Keratinocyte (primary cell): ENCODE data around the gene CPNE4. TPM values are rescaled to one million over a fixed set of nuclear protein-coding genes. Genes with fewer than 3 reads are reported as not detected.

Experiments used
- DNase-seq: peaks from one replicate; pipeline ENCODE4 v3.0.0-alpha.2; 2011; ENCODE audit warnings: low read depth, missing footprints, low spot score
- FAIRE-seq: peaks from 2 replicates; lab custom pipeline; 2011; peaks lifted over from hg19 to GRCh38; lab: Jason Lieb, UNC
- H2AFZ ChIP-seq: 2 replicates; pipeline ENCODE4 v1.6.0; 2012; ENCODE audit warnings: low read length, control low read depth, inconsistent platforms; ENCODE audit not compliant: control insufficient read depth
- H3K27ac ChIP-seq: 2 replicates; pipeline ENCODE4 v1.5.1; 2011; ENCODE audit warnings: low read length; ENCODE audit not compliant: control insufficient read depth, insufficient read depth
- H3K27me3 ChIP-seq: 3 replicates; pipeline ENCODE4 v1.6.0; 2011; ENCODE audit warnings: low read length; ENCODE audit not compliant: control insufficient read depth, insufficient read depth; ENCODE audit errors: extremely low read depth
- H3K36me3 ChIP-seq, 2 experiments: 2 replicates in 1 of 2; 3 replicates in 1 of 2; pipeline ENCODE4 v1.5.1; 2011; ENCODE audit warnings: low read length in 2 of 2, mild to moderate bottlenecking in 1 of 2; ENCODE audit not compliant: control insufficient read depth in 2 of 2, insufficient read depth in 2 of 2; ENCODE audit errors: extremely low read depth in 1 of 2
- H3K4me1 ChIP-seq: 3 replicates; pipeline ENCODE4 v1.5.1; 2011; ENCODE audit warnings: low read length; ENCODE audit not compliant: control insufficient read depth, insufficient read depth; ENCODE audit errors: extremely low read depth
- H3K4me2 ChIP-seq: 3 replicates; pipeline ENCODE4 v1.6.0; 2011; ENCODE audit warnings: low read depth, low read length; ENCODE audit not compliant: control insufficient read depth, insufficient read depth; ENCODE audit errors: extremely low read depth
- H3K4me3 ChIP-seq, 3 experiments: fragments of 200-600 bp in 1 of 3; sonication (generic) in 1 of 3; 2 replicates in 2 of 3; 3 replicates in 1 of 3; pipeline ENCODE4 v1.5.1; 2011 to 2016; ENCODE audit warnings: low read length in 3 of 3, mild to moderate bottlenecking in 3 of 3, control low read depth in 2 of 3, inconsistent platforms in 1 of 3, low read depth in 1 of 3, mixed read lengths in 1 of 3, mixed run types in 1 of 3, moderate library complexity in 1 of 3; ENCODE audit not compliant: control insufficient read depth in 2 of 3, insufficient read depth in 2 of 3; ENCODE audit errors: extremely low read depth in 1 of 3
- H3K79me2 ChIP-seq: 2 replicates; pipeline ENCODE4 v1.6.0; 2012; ENCODE audit warnings: low read length; ENCODE audit not compliant: control insufficient read depth, insufficient read depth
- H3K9ac ChIP-seq: 3 replicates; pipeline ENCODE4 v1.6.0; 2011; ENCODE audit warnings: low read length; ENCODE audit not compliant: control insufficient read depth, insufficient read depth; ENCODE audit errors: extremely low read depth
- H3K9me1 ChIP-seq: 3 replicates; pipeline ENCODE4 v1.6.0; 2011; ENCODE audit warnings: low read length; ENCODE audit not compliant: control insufficient read depth, insufficient read depth; ENCODE audit errors: extremely low read depth
- H3K9me3 ChIP-seq: 2 replicates; pipeline ENCODE4 v1.5.1; 2012; ENCODE audit warnings: low read depth, low read length; ENCODE audit not compliant: control insufficient read depth
- H4K20me1 ChIP-seq: 3 replicates; pipeline ENCODE4 v1.6.0; 2011; ENCODE audit warnings: low read length; ENCODE audit not compliant: control insufficient read depth, insufficient read depth; ENCODE audit errors: extremely low read depth
- CTCF ChIP-seq, 3 experiments: IDR thresholded peaks in 1 of 3; conservative IDR thresholded peaks in 1 of 3; optimal IDR thresholded peaks in 1 of 3; 2 replicates in 2 of 3; 3 replicates in 1 of 3; pipeline versions ENCODE3 to v1.5.1; 2011; ENCODE audit warnings: low read length in 3 of 3, mild to moderate bottlenecking in 3 of 3, moderate library complexity in 2 of 3, control low read depth in 1 of 3, inconsistent platforms in 1 of 3; ENCODE audit not compliant: insufficient read depth in 2 of 3; ENCODE audit errors: extremely low read depth in 1 of 3
- EZH2 ChIP-seq: IDR thresholded peaks from one replicate; pipeline ENCODE4 v1.6.1; 2012; ENCODE audit warnings: inconsistent platforms, mild to moderate bottlenecking, low read length, moderate library complexity
- dilution Hi-C: fragments of 300-500 bp; cut with MboI; formaldehyde crosslinking; loops from one replicate; pipeline ENCODE4 v1.7.0; 2020; ENCODE audit warnings: low sequenced_read_pairs; ENCODE audit not compliant: extremely low pct_ligation_motif_present
- polyA plus RNA-seq, 5 experiments: library from polyadenylated mRNA; depleted of rRNA in 3 of 5; stranded (reverse) in 3 of 5; stranded (forward) in 1 of 5; unstranded in 1 of 5; fragments of >200 nt; gene quantifications; 1 replicate in 1 of 5; 2 replicates in 3 of 5; 3 replicates in 1 of 5; pipeline versions ENCODE4 v1.2.1 to v1.2.3, GENCODE V29; 2011 to 2012; ENCODE audit warnings: missing spikeins in 2 of 5, low read depth in 1 of 5, low replicate concordance in 1 of 5

CPNE4 gene
- polyA plus RNA-seq, 1 donor (not counting 4 experiments of a cell fraction or from before 2014, with no cell fraction given) = 0.08 TPM

- no peaks in the 10 kb centered on the region for H4K20me1 ChIP-seq
- H3K36me3 ChIP-seq = no peaks in the 10 kb centered on the region
- no peaks in the 10 kb centered on the region for H3K9me1 ChIP-seq
- H3K27ac ChIP-seq = no peak overlapping the region
- dilution Hi-C loops = no loop called here
- no peak overlapping the region for H3K4me3 ChIP-seq
- TF ChIP-seq CTCF (optimal IDR thresholded peaks at IDR 0.05 in 1 of 3, IDR thresholded peaks at IDR 0.05 in 1 of 3, conservative IDR thresholded peaks at IDR 0.05 in 1 of 3; ENCODE audit: extremely low read depth in 1 of 3, insufficient read depth in 2 of 3, low read length in 3 of 3) = no peak
- TF ChIP-seq EZH2 = no peak
- no peak overlapping the region for H3K9ac ChIP-seq
- H3K4me2 ChIP-seq = no peak overlapping the region
- H3K27me3 ChIP-seq = no peaks in the 10 kb centered on the region
- no peaks in the 10 kb centered on the region for H3K9me3 ChIP-seq
- FAIRE-seq = no peak
- DNase-seq = no peak
- H3K4me1 ChIP-seq = no peaks in the 10 kb centered on the region
- no peak overlapping the region for H2AFZ ChIP-seq
- H3K79me2 ChIP-seq = no peaks in the 10 kb centered on the region
Observed at GRCh38 chr3:131802029-131802428, 232.8 kb downstream of the CPNE4 start.

GRCh38 chr3:131801566-131801965 lies 233.2 kb downstream of the CPNE4 start:
- no peaks in the 10 kb centered on the region for H3K9me3 ChIP-seq
- no peak overlapping the region for H3K4me2 ChIP-seq
- no peak overlapping the region for H3K27ac ChIP-seq
- dilution Hi-C loops = no loop called here
- no peaks in the 10 kb centered on the region for H3K9me1 ChIP-seq
- no peak overlapping the region for H2AFZ ChIP-seq
- H3K4me1 ChIP-seq = no peaks in the 10 kb centered on the region
- H3K36me3 ChIP-seq = no peaks in the 10 kb centered on the region
- no peak overlapping the region for H3K9ac ChIP-seq
- H3K79me2 ChIP-seq = no peaks in the 10 kb centered on the region
- no peak for TF ChIP-seq EZH2
- TF ChIP-seq CTCF (optimal IDR thresholded peaks at IDR 0.05 in 1 of 3, IDR thresholded peaks at IDR 0.05 in 1 of 3, conservative IDR thresholded peaks at IDR 0.05 in 1 of 3; ENCODE audit: extremely low read depth in 1 of 3, insufficient read depth in 2 of 3, low read length in 3 of 3) = no peak
- no peak overlapping the region for H3K4me3 ChIP-seq
- H4K20me1 ChIP-seq = no peaks in the 10 kb centered on the region
- no peaks in the 10 kb centered on the region for H3K27me3 ChIP-seq
- DNase-seq (no peak), FAIRE-seq (no peak)
